TTC549 (cell line): ENCODE results near the gene PSMD3.

ENCODE experiments used
- FAIRE-seq: peaks from 2 replicates; lab custom pipeline; 2012; peaks lifted over from hg19 to GRCh38; lab: Jason Lieb, UNC

PSMD3 gene

DNA sequence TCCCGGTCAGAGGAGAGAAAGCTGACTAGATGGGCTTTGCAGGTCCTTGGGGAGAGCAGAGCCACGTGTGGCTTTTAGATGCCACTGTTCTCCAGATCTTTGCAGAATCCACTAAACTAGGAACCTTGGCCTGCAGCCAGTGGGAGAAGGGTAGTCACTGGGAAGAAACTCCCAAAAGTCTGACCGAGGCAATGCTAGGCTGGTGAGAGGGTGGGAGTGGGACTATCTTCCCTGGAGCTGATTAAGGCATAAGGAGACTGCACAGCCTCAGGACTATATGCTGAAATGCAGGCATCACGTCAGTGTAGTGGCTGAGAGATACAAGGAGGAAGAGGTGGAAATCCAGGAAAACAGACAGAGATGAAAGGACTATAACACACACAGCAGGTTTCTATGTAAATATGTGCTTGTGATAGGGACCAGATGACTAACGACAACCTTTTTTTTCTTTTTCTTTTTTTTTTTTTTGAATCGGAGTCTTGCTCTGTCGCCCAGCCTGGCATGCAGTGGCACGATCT, 20.0 kb upstream of the PSMD3 start:
- FAIRE-seq = no peak

DNA sequence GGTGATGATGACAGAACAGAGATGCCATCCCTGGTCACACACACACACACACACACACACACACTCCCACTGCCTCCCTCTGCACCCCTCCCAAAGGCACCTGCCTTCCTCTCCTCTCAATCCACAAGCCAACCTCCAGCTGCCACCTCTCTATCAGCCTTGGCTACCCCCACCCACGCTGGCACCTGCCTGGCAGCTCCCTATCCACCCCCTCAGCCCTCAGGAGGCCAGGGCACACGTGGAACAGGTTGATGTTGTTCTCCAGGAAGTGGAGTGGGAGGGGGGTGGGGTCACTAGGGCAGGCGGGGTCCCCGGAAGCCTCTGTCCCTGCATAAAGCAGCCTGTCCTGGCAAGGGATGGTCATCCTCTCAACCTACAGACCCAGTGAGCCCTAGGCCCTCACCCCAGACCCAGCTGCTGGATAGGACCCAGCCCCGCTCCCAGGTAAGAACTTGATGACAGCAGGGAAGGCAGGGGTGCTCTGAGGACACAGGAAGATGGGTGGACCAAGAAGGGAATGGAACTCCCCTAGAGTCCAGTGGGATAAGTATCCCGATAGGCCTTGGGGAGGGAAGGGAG, 17.9 kb upstream of the PSMD3 start, which contains the start of gene GSDMA:
Gene GSDMA (plus strand): TSS at position 363 of the 579 bp plus-strand sequence. CDS start 2,684 bp downstream, outside the sequence.
- FAIRE-seq = no peak

DNA sequence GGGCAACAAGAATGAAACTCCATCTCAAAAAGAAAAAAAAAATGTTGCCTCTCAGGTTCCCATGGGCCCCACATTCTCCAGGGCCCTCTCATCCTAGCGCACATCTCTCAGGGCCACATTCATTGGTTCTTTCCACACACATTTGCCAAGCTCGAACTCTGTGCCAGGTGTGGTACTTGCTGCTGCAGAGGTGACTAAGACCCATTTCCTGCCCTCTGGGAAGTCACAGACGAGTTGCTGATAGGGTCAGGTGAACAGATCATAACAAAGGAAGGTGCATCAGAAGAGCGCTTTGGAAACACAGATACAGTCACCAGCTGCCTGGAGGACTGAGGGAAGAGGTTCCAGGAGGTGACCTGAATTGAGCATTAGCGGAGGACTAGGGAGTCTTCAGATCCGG, 16.8 kb upstream of the PSMD3 start:
- no peak for FAIRE-seq

DNA sequence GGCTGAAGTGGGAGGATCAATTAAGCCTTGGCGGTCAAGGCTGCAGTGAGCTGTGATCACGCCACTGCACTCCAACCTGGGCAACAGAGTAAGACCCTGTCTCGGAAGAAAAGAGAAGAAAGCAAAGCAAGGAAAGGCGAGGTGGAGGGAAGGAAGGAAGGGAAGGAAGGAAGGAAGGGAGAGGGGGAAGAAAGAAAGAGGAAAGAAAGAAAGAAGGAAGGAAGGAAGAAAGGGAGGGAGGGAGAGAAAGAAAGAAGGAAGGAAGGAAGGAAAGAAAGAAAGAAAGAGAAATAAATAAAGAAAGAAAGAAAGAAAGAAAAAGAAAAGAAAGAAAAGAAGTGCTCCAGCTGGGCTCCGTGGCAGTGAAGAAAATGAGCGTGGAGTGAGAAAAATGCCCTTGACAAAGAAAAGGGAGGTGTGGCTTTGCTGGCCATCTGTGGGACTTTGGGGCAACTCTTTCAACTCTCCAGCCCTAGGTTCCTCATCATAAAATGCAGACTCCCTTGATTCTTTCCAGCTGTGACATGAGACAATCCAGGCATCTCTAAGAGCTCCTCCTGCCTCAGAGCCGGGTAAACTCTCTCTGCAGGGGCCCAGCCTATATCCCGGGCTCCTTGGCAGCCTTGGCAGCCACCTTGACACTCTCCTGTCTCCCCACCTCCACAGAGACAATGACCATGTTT, 15.4 kb upstream of the PSMD3 start:
- FAIRE-seq = no peak

DNA sequence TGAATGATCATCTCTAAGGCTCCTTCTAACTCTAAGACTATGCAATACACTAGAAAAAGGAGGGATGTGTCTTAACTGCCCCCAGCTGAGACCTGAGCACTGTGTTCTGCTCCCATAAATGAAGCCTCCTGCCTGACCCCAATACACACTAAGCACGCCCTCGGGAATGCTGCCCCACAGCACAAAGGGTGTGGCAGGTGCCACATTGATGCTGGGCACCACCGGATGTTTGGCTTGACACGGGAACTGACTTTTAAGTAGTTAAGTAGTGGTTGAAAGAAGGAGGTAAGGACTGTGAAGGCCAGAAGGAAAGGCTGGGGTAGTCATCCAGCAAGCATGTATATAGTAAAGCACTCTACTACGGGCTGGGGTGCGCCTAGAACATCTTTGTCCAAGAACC, 13.8 kb upstream of the PSMD3 start:
- no peak for FAIRE-seq

DNA sequence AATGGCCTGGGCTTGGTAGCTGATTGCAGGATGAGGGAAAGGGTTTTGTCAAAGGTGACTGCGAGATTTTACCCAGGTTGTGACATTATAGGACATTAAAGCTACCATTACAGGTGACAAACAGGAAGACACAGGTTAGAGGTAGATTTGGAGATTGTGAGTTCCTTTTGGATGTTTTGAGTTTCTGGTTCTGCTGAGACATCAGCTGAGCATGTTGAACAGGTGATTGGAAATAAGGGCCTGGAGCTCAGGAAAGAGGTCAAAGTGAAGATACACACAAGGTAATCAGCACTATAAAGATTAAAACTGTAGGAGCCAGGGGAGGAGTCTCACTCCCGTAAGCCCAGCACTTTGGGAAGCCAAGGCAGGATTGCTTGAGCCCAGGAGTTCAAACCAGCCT, 11.8 kb upstream of the PSMD3 start:
- no peak for FAIRE-seq

DNA sequence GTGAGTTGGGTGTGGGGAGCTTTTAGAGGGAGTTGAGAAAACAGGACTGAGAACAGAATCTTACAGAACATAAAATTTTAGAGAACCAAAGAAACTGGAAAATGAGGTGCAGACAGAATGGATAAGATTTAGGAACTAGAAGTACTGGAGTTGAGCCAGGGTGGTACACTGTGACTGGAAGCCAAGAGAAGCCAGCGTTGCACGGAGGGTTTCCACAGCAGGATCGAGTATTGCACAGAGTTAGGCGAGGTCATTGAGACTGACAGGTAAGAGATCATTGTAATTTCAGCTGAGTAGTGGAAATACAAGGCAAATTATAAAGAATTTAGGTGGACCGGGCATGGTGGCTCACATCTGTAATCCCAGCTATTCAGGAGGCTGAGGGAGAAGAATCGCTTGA, 11.2 kb upstream of the PSMD3 start:
- no peak for FAIRE-seq

DNA sequence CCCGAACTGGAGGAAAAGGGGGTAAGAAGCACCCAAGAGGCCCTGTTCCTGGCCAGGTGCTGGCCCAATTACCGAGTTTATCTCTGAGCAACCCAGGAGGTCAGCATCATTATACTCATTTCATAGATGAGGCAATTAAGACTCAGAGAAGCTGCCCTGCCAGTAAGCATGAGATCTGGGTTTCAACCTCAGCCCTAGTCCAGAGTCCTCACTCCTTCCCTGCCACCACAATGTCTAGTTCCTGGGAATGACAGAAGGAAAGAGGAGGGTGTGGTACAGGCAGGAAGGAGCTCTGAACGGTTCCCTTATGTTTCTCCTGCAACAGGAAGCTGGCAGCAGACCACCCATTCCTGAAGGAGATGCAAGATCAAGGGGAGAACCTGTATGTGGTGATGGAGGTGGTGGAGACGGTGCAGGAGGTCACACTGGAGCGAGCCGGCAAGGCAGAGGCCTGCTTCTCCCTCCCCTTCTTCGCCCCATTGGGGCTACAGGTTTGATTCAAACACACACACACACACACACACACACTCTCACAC, 10.4 kb upstream of the PSMD3 start:
- FAIRE-seq = no peak

DNA sequence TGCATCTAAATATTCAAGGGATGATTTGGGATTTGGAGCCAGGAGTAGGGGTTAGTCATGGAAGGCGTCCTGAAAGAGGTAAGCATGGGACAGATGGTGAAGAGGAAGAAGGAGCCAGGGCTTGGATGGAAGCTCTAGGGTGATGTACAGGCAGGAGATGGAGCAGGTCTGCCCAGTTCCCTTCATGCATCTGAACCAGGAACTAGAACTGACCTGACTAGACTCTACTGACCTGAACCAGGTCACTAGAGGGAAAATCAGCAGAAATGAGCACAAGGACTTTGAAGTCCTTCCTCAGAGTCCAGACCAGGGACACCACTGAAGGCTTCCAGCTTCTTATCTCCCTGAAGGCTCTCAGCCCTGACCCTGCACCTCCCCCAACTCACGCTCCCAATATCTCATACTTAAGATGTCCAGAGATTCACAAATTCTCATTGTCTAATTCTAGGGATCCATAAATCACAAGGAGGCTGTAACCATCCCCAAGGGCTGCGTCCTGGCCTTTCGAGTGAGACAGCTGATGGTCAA, 9.5 kb upstream of the PSMD3 start:
- FAIRE-seq = no peak

DNA sequence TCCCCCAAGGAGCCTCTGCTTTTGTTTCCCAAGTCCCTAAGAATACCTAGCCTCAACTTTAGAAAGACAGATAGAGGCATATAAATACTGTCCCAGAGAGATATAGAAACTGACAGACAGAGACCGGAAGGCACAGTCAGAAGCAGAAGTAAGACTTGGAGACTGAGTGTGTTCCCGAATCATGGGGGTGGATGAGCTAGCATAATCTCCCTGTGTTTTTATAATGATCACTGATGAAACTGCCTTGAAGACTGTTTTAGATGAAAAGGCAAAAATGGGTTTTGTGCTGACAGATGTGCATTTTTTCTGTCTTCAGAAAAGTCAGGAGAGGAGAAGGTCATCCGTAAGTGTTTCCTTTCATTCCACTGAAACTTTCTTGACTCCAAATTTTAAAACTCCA, 8.3 kb upstream of the PSMD3 start:
- no peak for FAIRE-seq

DNA sequence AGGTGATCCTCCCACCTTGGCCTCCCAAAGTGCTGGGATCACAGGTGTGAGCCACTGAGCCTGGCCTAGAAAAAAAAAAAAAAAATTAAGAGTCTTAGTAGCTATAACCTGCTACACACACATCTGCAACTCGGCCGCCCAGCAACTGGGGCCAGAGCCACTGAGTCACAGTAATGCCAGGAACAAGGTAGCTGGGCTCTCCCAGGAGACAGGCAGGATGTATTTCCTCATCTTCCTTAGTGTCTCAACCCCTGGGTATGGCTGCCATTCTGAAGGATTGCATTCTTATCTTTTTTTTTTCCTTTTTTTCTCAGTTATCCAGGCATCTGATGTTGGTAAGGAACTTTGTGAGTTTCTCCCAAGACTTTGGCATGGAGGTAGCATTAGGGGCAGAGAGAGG, 7.1 kb upstream of the PSMD3 start:
- no peak for FAIRE-seq

DNA sequence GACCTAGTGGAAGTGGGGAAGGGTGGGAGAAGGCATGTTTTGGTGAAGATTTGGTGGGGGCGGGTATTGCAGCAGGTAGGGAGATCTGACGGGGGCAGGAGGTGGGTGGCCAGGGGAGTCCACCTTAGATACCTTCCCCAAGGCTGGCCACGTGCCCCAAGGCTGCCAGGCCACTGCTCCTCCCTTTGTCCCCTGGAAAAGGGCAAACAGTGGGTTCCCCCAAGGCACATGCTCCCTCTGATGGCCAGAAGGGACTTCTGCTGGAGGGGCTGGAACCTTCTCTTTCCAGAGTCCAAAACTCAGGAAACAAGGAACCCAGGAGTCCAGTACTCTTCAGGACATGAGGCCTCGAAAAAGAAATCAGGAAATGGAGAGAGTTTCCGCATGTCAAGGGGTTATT, 6.2 kb upstream of the PSMD3 start:
- FAIRE-seq = no peak

DNA sequence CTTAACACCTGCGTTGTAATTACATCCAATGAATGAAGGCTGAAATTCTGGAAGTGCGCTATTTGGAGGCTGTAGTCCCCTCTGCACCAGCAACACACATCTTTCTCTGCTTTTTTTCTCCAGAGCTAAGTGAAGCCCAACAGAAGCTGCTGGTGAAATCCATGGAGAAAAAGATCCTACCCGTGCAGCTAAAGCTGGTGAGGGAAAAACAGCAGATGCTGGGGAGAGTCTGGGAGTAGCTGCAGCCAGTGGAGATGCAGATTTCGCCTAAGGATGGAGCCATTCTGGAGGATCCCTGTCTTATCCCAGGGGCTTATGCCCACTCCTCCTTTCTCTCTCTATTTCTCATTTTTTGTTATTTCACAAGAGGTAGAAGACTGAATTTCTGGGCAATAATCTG, 4.8 kb upstream of the PSMD3 start:
- FAIRE-seq = no peak

DNA sequence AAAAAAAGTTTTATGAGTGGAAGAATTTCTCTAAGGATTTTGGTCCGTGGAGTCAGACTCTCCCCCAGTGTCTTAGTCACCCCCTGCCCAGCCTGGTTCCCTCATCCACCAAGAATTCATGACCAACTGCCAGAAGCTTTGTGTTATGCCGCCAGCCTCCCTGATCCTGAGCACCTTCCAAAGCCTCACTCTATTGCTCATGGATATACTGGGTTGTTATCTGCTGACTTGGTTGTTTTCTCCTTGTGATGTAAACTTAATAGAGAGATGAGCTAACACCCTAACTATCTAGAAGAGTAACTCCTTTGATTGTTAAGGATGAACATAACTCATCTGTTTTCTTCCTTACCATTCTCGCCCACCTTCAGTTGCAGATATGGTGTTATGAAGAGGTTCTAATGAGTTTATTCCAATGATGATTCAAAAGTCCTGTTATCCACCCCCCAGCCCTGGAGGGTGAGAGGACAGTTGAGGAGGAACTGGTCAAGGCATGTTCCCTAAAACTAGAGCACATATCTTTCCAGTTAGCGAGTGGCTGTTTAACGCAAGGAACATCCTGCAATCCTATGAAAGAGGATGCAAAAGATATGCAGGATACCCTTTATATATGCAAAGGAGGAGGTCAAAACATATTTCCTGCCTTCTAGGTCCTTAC, 1.5 kb upstream of the PSMD3 start:
- FAIRE-seq = no peak

DNA sequence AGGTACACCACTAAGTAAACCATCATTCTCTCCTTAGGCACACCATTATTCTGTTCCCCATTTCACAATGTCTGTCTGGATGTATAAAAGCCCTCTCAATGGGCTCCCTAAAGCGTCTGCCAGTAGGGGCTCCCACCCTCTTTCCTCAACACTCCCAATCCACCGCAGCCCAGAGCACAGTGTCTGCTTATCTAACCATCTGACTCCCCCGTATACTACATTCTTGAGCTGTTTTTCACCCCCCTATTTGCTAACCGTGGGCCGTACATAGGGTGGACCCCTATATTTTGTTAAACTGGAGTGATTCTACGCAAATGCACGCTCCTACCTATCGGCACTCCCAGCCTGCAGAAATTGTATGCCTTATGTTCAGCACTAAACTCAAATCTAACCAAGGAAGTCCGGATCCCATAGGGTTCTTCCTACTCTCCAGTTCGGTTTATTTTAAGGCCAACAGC, 685 bp upstream of the PSMD3 start:
- FAIRE-seq = no peak

DNA sequence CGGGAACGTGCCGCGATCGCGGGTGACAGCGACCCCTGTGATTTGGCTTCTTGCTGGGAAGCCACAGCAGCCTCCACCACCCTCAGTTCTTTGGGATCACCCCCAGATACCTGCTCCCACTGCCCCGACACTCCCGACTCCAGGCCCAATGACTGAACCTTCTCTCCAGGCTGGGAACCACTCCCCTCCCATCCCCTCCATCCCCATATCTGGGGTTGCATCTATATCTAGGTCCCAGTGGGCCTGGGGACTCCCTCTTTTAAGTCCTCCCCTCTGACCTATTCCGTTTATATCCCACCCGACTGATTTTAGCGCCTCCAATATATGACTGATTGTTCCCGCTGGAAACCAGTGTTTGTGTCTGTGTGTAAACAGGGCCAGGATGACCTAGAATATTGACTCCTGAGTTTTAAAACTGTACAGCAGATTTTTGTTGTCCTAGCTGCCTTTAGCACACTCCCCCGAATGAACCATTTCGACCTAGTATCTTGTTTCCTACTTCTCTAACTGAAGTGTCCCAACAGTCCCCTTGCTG, 667 bp downstream of the PSMD3 start:
- FAIRE-seq = no peak

DNA sequence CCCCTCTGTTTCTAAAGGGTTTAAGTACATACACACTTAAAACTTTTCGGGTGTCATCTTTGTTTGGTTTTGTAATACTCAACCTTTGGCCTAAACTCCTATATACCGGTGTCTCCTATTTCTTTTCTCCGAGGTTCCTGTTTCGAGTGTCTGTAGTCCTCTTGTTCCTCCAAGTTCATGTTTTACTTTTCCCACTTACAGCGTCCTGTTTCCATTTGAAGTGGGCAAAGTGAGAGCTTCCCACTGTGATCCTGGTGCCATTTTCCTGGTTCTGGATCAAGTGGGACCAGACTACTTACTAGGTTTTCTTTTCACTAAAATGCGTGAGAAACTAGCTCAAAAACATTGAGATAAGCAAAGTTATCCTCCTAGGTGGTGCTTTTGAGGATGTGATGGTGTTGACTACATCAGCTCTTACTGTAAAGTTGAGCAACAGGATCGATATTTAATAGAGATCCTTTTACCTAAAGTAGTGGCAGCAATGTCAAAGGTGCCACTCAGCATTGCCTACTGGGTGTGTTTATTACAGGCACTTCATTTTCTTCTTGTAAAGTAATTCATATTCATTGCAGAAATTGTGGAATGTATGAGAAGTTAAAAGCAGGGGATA, 1.3 kb downstream of the PSMD3 start:
- no peak for FAIRE-seq

DNA sequence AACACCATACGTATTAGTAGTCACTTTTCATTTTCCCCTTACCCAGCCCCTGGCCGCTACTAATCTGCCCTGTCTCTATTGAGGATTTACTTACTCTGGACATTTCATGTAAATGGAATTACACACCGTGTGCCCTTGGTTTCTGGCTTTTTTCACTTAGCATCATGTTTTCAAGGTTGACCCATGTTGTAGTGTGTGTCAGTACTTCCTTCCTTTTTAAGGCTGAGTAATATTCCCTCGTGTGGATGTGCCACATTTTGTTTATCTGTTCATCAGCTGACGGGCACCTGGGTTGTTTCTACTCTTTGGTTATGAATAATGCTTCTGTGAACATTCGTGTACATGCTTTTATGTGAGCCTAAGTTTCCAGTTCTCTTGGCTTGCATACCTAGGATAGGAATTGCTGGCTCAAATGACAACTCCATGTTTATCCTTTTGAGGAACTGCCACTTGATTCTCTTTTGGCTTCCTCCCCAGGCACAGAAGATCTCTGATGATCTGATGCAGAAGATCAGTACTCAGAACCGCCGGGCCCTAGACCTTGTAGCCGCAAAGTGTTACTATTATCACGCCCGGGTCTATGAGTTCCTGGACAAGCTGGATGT, 7.7 kb downstream of the PSMD3 start:
- FAIRE-seq = no peak

DNA sequence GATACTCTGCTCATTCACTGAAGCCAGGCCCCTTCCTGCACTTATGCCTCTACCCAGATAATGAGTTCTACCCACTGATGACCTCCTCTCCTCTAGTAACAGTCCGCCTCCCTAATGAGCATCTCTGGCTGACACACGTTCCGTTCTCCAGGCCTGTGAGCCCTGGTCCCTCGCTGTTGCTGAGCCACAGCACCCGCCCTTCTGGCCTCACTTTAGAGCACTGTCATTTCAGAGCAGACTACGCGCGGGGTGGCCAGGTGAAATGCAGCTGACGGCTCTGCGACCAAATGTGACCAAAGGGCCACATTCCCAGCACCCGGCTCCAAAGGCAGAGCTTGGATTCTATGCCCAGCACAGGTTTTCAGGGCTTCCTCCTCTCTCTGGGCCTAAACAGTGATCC, 13.8 kb downstream of the PSMD3 start:
- no peak for FAIRE-seq

DNA sequence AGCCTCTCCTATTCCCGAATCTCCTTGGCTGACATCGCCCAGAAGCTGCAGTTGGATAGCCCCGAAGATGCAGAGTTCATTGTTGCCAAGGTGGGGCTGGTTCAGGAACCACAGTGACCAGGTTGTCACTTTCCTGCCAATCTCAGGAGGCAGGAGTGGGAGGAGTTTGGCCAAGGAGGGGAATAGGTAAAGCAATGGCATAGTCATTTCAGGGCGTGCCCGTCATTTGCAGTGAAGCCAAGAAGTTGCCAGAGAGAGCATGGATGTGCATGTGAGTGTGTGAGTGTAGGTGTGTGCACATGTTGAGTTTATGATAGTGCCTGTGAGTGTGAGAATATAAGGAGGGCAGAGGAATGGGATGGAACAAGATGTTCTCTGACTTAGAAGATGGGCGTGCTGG, 14.8 kb downstream of the PSMD3 start:
- no peak for FAIRE-seq

DNA sequence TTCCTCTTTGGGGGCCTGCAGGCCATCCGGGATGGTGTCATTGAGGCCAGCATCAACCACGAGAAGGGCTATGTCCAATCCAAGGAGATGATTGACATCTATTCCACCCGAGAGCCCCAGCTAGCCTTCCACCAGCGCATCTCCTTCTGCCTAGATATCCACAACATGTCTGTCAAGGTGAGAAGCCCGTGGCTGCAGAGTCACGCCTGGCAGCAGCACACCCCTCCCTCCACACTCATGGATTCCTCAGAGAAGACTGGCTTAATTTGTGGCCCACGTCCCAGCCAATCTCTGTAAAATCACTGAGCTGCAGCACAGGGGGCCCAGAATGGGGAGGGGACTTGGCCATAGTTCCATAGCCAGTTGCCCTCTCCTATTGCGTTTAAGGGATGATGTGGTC, 15.6 kb downstream of the PSMD3 start:
- no peak for FAIRE-seq

DNA sequence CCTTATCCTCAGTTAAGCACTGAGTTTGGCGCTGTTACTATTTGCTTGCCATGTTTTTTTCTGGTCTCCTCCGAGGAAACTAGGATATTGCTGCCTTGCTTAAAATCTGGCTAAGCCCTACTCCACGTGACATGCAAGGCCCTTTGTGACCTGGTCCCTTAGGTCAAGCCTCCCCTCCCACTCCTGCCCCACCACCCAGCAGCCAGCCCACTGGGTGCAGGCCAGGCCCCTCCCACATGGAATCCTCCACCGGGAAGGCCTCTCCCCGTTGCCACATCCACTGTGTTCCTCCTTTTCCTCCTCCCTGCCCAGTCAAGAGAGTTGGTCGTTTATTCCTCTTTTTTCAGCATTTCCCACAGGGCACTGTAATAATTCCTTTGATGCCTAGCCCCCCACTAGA, 16.2 kb downstream of the PSMD3 start:
- no peak for FAIRE-seq
